NCI-H2227 treated with DMSO at 0.1 percent for 48 hours (cell line): ENCODE data around the gene OXNAD1.
A peak's percentile ranks its signal among the peaks of the same experiment; 100 is the strongest.

Experiments used
- DNase-seq: peaks from one replicate; lab custom pipeline; 2025; lab: John Stamatoyannopoulos, UW

The OXNAD1 gene

DNA sequence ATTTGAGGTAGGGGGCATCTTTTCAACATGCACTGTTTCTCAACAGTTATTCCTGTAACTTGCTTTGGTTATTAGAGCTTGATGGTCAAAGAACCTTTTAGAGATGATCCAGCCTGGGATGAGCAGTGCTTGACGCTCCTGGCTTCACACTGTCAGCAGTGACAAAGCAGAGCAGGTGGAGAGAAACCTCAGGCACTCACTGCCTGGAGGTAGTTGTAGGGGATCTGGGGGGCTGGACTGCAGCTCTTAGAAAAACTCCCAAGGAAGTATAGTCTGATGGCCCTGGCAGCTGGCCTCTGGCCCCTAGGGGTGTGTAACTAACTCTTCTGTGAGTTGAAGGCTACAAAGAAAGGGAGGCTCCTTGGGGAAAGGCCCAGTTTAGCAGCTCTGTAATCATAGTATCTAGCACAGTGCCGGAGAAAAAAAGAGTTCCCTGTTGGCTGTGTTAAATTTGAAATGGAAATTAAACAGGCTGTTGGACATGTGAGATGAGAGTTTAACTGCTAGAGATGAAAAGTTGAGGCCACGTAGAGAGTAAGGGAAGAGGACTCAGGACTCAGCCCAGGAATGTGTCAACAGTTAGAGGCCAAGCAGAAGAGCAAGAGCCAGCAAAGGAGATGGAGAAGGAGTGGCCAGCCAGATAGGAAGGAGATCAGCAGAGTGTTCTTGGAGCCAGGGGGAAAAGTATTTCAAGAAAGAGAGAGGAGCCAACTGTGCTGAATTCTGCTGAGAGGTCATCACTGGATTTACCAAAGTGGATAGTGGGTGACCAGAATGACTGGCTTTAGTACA lies 14.2 kb downstream of the OXNAD1 start:
- no peak for DNase-seq

DNA sequence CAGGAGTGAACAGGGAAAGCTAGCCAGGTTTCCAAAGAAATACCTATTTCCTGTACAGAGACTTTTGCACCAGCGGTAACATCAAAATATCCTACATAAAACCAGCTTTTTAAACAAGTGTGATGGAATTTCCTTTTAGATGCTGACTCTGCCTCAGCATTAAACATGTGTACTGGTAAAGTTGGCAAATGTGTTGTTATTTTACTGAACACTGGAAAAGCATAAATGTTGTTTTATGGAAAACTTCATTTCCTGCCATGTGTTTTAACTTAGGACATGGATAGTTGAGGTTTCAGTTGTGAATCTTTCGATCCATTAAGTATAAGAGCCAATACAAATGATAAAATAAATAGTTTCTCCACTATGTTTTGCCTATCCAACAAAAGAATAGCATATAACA lies 15.7 kb downstream of the OXNAD1 start:
- no peak for DNase-seq

DNA sequence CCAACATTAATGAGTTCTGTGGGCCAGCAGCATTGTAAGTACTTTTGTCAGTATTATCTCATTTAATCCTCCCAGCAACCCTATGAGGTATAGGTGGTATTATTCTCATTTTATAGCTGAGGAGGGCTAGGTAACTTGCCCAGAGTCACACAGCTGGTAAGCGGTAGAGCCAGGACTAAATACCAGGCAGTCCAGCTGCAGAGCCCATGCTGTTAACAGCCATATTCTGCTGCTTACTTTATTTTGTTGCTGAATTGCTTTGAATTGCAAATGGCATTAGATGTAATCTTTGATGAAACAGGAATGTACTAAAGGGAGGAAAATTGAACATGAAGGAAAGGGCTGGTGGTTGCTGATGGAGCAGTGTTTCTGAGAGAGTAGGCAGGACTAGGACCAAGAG lies 19.6 kb downstream of the OXNAD1 start:
- DNase-seq: no peak

DNA sequence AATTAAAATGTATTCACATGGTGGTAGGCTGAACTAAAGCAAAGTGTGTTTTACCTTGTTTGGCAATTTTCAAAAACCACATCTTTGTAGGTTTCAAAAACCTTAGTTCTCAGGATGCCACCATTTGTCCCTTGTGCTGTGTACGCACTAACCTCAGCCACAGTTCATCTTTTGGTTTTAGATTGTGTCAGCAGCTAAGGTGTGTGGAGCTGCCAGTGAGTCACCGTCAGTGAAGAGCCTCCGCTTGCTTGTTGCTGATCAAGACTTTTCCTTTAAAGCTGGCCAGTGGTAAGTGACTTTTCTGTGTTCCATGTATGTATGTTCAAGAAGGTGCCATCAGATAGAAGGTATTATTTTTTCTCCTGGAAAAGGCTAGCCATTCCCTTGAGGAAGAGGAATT lies 21.1 kb downstream of the OXNAD1 start:
- no peak for DNase-seq

DNA sequence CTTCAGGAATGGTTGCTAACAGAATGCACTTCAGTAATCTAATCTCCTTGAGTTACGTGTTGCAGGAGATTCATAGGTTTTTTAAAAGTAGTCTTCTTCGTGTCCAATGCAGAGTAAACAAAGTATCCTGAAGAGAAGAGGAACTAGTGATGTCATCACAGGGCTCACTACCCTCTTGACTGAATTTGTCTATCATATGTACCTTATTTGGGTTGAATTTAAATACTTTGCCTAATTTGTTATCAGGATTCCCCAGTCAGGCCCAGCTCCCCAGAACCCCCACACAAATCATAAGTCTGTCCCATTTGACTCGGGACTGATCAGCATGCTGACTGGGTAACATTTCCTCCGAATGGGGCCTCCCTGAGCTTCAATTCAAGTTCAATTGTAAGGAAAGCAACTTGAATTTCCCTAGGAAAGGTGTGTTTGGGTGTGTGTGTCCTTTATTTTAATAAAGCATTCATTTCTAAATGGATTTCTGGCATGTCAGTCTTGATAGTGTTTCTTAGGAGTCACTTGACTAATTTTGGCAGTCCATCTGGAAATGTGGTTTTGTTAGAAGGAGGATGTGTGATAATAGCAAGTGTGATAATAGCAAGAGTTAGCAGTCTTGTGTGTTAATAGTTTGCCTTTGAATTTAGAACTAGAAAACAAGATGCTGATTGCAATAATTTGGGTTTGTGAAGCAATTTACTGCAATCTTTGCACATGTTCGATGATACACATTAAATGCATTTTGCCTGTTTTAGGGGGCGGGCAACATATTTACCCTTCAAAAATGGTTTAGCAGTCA lies 21.9 kb downstream of the OXNAD1 start:
- no peak for DNase-seq

DNA sequence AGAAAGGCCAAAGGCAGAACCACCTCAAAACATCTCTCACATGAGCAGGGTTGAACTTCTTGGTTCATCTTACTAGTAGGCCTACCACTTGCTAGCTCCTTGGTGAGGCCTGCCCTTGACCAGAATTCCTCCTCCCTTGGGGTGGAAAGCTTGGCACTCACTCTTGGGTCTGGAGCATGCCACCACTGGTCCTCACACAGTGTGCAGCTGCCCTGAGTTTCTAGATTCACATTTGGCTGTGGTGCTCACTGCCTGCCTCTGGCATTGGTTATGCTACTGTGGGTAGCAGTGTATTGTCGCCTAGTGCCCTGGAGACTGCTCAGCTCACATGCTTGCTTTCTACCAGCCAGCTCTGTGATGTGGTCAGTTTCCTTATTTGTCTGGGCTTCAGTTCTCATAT lies 23.7 kb downstream of the OXNAD1 start:
- no peak for DNase-seq

DNA sequence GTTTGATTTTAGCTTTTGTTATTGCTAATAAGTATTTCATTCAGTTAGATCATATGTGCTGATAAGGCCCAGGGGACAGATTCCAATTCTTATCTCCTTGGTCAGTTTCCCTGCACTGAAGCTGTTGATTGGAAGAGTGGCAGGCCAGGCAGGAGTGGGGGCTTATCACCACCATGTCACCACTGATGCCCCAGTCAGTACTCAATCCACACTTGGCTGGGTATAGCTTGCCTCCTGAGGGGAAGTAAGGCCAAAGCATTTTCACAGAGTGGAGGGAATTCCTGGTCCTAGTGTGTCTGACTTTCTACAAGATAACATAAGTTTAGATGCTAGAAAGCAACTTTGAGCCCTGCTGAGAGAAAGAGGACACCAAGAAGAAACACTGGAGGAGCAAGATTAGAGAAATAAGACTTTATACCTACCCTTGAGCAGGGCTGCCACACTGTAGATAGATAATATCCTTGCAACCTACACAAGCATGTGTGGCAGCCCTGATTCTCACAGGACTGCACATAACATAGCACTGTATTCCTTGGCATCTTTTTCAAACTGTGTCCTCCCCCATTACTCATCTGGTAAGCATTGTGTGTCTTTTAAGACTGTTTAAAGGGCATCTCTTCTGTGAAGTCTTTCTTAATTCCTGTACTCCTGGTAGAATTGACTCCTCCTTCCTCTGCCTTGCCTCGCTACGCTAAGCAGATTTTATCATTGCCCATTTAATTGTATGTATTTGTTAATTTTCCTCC lies 24.3 kb downstream of the OXNAD1 start:
- no peak for DNase-seq

DNA sequence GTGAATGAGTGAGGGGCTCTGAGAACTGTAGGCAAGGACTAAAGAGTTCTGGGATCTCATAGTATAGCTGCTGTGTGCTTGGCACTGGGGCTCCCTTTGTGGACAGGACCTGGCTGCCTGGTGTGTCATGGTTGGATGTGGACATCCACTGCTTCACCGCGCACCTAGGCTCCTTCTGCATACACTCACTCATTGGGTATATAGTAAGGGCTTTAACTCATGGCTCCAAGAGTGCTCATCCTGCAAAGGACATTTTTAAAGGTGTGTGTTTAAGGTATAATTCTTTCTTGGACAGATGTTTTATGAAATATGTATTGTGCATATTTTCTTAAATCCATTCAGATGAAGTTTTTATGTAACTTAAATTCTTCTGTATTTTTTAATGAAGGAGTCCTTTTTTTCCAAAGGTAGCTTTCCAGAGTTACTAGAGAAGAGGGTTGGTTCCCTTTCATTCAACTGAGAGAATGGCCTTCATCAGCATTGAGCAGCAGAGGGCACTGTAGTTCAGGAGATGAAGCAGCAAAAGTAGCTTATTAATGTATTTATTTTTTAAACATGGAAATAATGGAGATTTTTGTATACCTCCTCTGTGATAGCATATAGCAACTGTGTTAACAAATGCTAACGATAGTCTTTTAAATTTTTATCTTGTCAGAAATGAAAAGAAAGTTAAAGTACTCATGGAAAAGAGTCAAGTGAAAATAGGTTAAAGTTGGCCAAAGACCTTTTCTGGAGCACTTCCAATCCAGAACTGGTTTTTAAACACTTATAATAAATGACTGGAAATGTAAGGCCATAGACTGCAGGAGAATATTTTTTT lies 25.2 kb downstream of the OXNAD1 start:
- peak; percentile 39 for DNase-seq

DNA sequence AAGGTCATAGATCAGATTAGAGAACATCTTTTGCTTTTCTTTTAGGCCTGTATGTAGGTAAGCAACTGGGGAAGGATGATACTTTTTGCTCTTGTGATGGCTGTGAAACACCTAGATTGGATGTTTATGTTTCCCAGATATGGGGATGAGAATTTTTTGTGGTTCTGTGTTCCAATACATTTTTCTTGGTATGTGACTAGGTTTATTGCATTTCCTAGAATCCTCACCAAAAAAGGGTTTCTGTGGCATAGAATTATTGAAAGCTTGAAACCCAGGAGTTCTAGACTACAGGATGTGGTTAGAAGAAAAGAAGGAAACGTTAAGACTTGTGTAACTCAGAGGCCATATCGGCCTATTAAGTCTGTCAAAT lies 25.8 kb downstream of the OXNAD1 start:
- DNase-seq: no peak

DNA sequence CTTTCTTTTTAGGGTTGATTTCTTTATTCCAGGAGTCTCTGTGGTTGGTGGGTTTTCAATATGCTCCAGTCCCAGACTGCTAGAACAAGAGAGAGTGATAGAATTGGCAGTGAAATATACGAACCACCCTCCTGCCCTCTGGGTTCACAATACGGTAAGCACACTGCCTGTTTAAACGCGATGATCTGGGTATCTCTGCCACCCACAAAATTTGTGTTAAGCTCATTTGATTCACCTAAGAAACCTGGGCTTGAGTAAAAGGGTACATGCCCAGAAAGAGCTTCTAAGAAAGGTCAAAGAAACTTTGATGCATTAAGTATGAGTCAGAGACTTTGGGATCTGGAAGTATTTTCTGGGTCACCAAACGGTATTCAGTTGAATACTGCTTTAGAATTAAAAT lies 29.8 kb downstream of the OXNAD1 start:
- DNase-seq: no peak

DNA sequence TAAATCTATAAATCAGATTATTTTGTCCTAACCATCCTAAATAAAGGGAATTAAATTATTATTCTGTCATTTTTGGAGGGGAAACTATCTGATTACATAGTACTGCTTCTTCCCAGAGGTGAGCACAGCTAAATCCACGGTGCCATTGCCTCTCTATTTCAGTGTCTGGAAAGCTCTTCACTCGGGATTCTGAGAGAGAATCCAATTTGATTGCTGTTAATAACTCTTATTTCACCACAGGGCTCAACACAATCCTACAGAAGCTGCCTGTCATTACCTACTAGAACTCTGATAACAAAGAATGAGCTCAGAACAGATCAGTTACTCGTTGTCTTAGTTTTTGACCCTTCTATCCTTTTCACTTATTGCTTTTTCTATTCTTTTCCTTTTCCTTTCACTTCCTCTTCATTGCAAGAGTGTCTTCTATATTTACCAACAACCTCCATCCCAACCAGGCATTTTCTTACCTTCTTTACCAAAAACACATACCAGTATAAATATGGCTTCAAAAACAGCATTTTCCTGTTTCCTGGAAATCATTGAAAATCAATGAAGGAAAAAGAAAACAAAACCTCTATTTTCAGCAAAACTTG lies 30.4 kb downstream of the OXNAD1 start:
- no peak for DNase-seq

DNA sequence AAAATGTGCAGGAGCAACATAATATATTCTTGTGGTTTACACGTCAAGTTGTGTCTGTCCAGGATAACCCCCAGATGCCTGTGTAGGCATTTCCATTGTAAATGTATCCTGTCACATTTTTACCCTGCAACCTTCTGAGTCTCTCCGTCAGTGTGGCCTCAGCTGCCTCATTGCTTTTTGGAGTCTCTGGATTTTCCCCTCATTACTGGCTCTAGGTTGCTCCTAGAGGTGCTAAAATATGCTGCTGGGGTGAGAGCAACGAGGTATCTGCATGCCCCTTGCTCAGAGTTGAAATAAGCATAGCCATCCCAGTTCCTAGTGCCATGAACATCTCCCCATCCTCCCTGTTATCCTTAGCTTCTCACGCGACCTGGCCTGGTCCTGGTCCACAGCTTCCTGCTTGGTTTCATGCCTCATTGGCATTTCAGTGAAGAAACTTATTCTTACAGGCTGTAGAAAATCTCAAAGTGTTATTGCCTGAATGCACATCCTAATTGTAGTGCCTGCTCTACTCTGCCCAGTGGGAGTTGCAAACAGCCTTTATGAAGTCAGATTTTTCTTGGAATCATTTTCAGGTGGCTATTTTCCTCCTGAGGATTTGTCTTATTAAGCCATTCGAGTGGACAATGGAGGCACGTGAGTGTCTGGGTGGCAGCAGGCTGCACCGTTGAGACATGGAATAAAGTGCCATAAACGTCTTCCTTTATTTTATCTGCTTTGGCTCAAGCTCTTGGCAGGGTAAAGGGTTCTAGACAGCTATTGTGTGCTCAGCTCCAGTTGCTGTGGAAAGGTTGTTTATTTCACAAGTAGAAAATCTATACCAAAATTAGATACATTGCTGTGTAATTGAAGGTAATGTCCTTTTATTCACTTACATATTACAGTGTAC lies 33.2 kb downstream of the OXNAD1 start:
- DNase-seq: no peak

DNA sequence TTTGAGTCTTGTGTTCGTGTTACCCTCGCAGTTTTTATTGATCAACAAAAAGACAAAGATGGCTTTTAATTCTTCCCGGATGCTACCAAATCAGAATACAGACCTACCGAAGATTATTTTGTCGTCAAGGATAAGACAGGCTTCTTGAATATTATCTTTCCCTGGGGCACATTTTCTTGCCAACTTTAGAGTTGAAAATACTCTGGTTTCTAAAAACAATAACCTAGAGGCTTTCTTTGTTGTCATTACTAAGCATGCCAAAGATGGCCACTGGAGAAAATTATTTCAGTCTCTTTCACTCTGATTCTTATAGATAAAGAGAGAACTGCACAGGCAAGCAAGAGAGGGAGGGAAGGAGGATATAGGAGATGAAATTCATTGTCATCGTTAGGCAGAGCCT lies 33.9 kb downstream of the OXNAD1 start:
- no peak for DNase-seq

DNA sequence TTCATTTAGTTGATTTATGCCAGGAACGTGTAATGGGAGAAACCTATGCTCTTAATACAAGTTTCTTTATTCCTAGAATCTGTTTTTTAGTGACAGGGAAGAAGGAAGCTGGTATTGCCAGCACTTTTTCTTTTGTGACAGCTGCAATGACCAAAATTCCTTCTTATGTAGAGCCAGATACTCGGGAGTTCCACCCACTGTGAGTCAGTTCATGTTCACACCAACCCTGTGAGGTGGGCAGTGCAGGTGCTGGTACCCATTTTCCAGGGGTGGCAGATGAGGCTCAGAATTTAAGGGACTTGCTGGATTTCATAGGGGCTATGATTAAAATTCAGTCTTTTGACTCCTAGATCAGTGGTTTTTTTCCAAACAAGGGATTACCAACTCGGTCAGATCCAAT lies 34.7 kb downstream of the OXNAD1 start:
- no peak for DNase-seq

DNA sequence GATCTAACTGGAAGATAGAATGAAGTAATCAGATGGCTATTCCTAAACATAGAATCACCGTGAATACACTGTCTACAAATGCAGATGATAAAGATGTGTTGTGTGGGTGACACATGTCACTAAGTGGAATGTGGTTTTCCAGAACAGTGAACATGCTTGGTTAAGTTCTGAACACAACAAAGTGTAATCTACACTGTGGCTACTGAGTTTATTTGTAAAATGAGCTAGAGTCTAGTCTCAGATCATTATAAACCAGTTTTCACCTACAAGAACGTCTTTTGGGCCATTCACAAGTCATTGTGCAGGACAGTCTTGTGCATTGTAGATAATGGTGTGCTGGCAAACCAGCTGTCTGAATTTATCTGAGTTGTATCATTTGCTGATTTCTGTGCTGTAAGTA lies 35.3 kb downstream of the OXNAD1 start:
- no peak for DNase-seq

DNA sequence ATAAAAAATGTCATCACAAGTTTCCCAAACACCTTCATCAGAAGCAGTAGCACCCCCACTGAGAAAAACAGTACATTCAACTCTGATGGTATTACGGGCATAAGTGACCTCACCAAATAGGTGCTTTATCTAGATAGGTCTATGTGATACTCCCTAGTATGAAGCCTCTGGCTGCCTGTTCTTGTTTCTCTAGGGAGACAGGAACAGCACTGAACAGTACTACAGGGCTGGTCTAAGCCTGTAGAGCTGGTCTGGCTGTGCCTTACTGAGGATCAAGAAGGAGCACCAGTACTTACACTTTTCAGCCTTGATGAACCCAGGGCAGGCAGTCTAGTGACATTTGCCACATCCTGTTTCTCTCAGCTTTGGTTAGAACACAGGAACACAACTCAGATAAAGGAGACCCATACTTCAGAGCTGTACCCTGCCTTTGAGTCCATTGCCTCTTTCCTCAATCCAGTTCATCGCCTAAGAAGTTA lies 35.9 kb downstream of the OXNAD1 start:
- no peak for DNase-seq

DNA sequence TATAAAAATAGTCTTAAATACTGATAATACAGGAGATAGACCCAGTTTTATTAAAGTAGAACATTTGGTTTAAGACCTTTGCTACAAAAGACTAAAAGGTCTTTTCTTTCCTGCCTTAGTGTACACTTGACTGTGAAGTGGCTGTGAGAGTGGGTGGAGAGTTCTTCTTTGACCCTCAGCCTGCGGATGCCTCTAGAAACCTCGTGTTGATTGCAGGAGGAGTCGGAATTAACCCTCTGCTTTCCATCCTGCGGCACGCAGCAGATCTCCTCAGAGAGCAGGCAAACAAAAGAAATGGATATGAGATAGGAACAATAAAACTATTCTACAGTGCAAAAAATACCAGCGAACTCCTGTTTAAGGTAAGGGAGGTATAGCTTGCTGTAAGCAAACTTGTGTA lies 36.5 kb downstream of the OXNAD1 start:
- no peak for DNase-seq

DNA sequence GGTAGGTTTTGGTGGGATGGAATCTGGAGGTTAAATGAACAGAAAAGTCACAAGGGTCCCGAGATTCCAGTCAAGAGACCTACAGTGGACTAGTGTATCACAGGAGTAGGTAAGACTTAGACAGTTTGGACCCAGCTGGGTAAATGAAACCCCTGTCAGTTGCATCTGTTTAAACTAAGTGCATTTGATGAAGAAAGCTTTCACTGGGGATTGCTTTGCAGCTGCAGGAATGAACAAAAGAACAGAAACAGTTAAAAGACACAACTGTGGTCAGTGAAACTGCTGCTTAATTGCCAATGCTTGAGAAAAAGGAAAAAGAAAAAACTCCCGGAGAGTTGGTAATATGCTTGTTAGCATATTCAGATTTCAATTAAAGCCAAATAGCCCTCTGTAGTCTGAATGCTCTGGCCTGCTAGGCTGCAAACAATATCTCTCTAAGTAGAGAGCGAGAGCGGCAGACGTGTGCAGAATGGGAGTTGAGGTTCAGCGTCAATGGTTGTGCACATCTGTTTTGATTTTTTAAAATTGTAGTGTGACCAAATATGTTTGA lies 37.1 kb downstream of the OXNAD1 start:
- DNase-seq: no peak

DNA sequence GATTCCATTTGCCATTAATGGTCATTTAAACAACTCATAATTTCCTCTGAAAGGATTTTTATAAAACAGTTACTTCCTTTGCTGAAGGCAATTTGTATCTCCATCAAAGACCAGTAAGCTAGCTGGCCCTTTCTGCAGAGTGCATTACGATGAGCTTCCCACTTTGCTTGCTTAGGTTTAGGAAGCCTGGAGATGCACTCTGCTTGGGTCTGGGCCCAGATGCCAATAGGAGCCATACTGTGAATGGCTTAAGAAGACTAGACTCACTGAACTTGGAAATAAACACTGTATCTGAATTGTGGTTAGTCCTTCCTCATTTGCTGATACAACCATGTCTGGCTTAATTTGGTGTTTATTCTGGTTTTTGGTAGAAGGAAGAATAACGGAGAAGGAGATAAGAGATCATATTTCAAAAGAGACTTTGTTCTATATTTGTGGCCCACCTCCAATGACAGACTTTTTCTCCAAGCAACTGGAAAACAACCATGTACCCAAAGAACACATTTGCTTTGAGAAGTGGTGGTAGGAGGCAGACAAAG lies 38.1 kb downstream of the OXNAD1 start:
- no peak for DNase-seq
